ENCODE data around the gene PTGR1.
"Not testable (repeated sequence)": the region's sequence is repeated elsewhere in the genome, so short reads cannot be mapped to it uniquely, and the experiment has no call there.

Gene PTGR1

GRCh38 chr9:111599092-111599954, at the start of gene PTGR1:
Gene PTGR1 (minus strand): TSS chr9:111599647. CDS start chr9:111597422, 2,225 bp downstream.
- DNase-seq = peak; percentile 6

GRCh38 chr9:111649016-111649415, 49.6 kb upstream of the PTGR1 start:
- DNase-seq = no peak

GRCh38 chr9:111648066-111648465, 48.6 kb upstream of the PTGR1 start:
- no peak for DNase-seq

GRCh38 chr9:111646417-111646816, 47.0 kb upstream of the PTGR1 start:
- DNase-seq = no peak

- no peak for DNase-seq
Observed at GRCh38 chr9:111645806-111646205, 46.4 kb upstream of the PTGR1 start.

- DNase-seq = no peak
Observed at GRCh38 chr9:111644195-111644772, 44.8 kb upstream of the PTGR1 start.

- no peak for DNase-seq
Observed at GRCh38 chr9:111637421-111637950, 38.0 kb upstream of the PTGR1 start.

- DNase-seq = no peak
Observed at GRCh38 chr9:111634860-111635259, 35.4 kb upstream of the PTGR1 start.

GRCh38 chr9:111633389-111633736, 33.9 kb upstream of the PTGR1 start:
- DNase-seq = no peak

GRCh38 chr9:111632695-111633388, 33.4 kb upstream of the PTGR1 start:
- no peak for DNase-seq

GRCh38 chr9:111632060-111632459, 32.6 kb upstream of the PTGR1 start:
- DNase-seq = no peak

- DNase-seq = peak; percentile 87
Observed at GRCh38 chr9:111631214-111631971, 31.9 kb upstream of the PTGR1 start, which contains the start of gene DNAJC25. Gene DNAJC25 (plus strand): TSS chr9:111631334. CDS start chr9:111631408, 74 bp downstream.

- no peak for DNase-seq
Observed at GRCh38 chr9:111630964-111631213, 31.4 kb upstream of the PTGR1 start.

GRCh38 chr9:111630182-111630963, 30.9 kb upstream of the PTGR1 start:
- DNase-seq = no peak

- DNase-seq = no peak
Observed at GRCh38 chr9:111628411-111628810, 29.0 kb upstream of the PTGR1 start.

- DNase-seq = no peak
Observed at GRCh38 chr9:111627260-111627963, 28.0 kb upstream of the PTGR1 start.

GRCh38 chr9:111622626-111623025, 23.2 kb upstream of the PTGR1 start:
- no peak for DNase-seq

- no peak for DNase-seq
Observed at GRCh38 chr9:111621895-111622480, 22.5 kb upstream of the PTGR1 start.

GRCh38 chr9:111617349-111617748, 17.9 kb upstream of the PTGR1 start:
- not testable (repeated sequence) for DNase-seq

- no peak for DNase-seq
Observed at GRCh38 chr9:111615928-111616327, 16.5 kb upstream of the PTGR1 start.

- no peak for DNase-seq
Observed at GRCh38 chr9:111613436-111614040, 14.1 kb upstream of the PTGR1 start.
